ENCODE results near the gene PEA15. TPM values are rescaled to one million over a fixed set of nuclear protein-coding genes. Genes with fewer than 3 reads are reported as not detected.

PEA15 gene
- total and polyA plus RNA-seq, 2 donors (not counting 3 experiments of a cell fraction or from before 2014, with no cell fraction given): 250 to 304 TPM

- Histone ChIP-seq H3K9me1 (replicated peaks; ENCODE audit: control insufficient read depth, extremely low read depth, insufficient read depth, low read length) (no peaks in the 10 kb centered on the region), H3K9ac (replicated peaks; ENCODE audit: extremely low read depth, insufficient read depth, low read length) (no peak overlapping the region), H3K4me2 (ENCODE audit: insufficient read depth, low read length) (no peak overlapping the region), H2AFZ (ENCODE audit: low read depth, low read length) (no peak overlapping the region), H3K27me3 (ENCODE audit: control insufficient read depth in 2 of 2, insufficient read depth in 2 of 2, low read length in 2 of 2) (peaks cover 12 to 18% of the 10 kb centered on the region in 2 experiments), H3K4me1 (ENCODE audit: control insufficient read depth, extremely low read depth, insufficient read depth, low read length) (no peaks in the 10 kb centered on the region), H3K27ac (ENCODE audit: insufficient read depth, low read depth, low read length) (no peak overlapping the region), H3K4me3 (replicated peaks in 1 of 3; ENCODE audit: insufficient read depth in 1 of 3, low read depth in 1 of 3, low read length in 3 of 3) (no peak overlapping the region), H3K36me3 (ENCODE audit: control insufficient read depth in 2 of 2, extremely low read depth in 1 of 2, insufficient read depth in 2 of 2, low read length in 2 of 2) (no peaks in the 10 kb centered on the region), H4K20me1 (replicated peaks; ENCODE audit: control insufficient read depth, extremely low read depth, insufficient read depth, low read length) (no peaks in the 10 kb centered on the region), H3K9me3 (replicated peaks; ENCODE audit: control insufficient read depth, insufficient read depth, low read length) (no peaks in the 10 kb centered on the region), H3K79me2 (ENCODE audit: control insufficient read depth, insufficient read depth, low read length) (no peaks in the 10 kb centered on the region)
- TF ChIP-seq JUN (IDR thresholded peaks at IDR 0.05; ENCODE audit: borderline replicate concordance, insufficient read depth, insufficient read length, low read depth) (no peak), FOS (IDR thresholded peaks at IDR 0.05; ENCODE audit: borderline replicate concordance, insufficient read depth, low read length) (no peak), MAX (IDR thresholded peaks at IDR 0.05; ENCODE audit: insufficient read depth, insufficient read length) (no peak), POLR2AphosphoS5 (IDR thresholded peaks at IDR 0.05; ENCODE audit: insufficient read depth, low read depth, low read length) (no peak), GATA2 (IDR thresholded peaks at IDR 0.05; ENCODE audit: insufficient read depth, insufficient read length, low read depth, low read length) (no peak), MYC (IDR thresholded peaks at IDR 0.05; ENCODE audit: low read depth, low read length) (no peak), CTCF (IDR thresholded peaks at IDR 0.05; ENCODE audit: extremely low read depth in 1 of 2, insufficient read depth in 1 of 2, low read depth in 1 of 2, low read length in 2 of 2) (no peak), EZH2 (IDR thresholded peaks at IDR 0.05; ENCODE audit: borderline replicate concordance, low read depth, low read length, severe bottlenecking) (no peak), POLR2A (IDR thresholded peaks at IDR 0.05; ENCODE audit: low read depth, low read length) (no peak)
- intact Hi-C loops (cut with micrococcal nuclease) (no loop called here), dilution Hi-C loops (cut with MboI; ENCODE audit: extremely low pct_ligation_motif_present, low sequenced_read_pairs) (no loop called here)
- no peak for DNase-seq (ENCODE audit: low read depth, low spot score)
- ChIA-PET CTCF (no interaction called here), POLR2A (no interaction called here)
- no peak for FAIRE-seq
- BruUV-seq (replicated peaks): no TSS peak
Measured at GRCh38 chr1:160177667-160178066, 27.5 kb upstream of the PEA15 start.

All from endothelial cell of umbilical vein (primary cell).